ENCODE measurements around the gene TAS1R1. TPM values are rescaled to one million over a fixed set of nuclear protein-coding genes. Genes with fewer than 3 reads are reported as not detected.
A peak's percentile ranks its signal among the peaks of the same experiment; 100 is the strongest.

TAS1R1 gene
- total and polyA plus RNA-seq, 4 experiments from 2014 or later, result not detected

DNA sequence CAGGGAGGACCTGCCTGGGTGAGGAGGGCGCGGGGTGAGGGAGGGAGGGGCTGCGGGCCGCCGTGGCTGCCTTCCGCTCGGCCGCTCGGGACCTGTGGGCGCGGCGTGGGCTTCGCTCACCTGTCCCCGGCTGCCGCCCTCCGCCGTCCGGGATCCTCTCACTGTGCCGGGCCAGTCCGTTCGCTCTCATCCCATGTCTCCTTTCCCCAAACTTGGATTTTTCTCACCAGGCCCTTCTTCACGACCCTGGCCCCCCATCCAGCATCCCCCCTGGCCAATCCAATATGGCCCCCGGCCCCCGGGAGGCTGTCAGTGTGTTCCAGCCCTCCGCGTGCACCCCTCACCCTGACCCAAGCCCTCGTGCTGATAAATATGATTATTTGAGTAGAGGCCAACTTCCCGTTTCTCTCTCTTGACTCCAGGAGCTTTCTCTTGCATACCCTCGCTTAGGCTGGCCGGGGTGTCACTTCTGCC, 25.0 kb downstream of the TAS1R1 start:
- intact Hi-C loops (cut with micrococcal nuclease), result loop anchor here (1.0 kb wide), 1 partner anchor 21 kb away; no protein-coding TSS in a partner anchor
- no peaks in the 10 kb centered on the region for H3K9me3 Mint-ChIP-seq
- H3K4me3 ChIP-seq (ENCODE audit: low read length in 2 of 2), result peak overlapping the region; percentile 69 to 76
- H3K27me3 Mint-ChIP-seq, result no peaks in the 10 kb centered on the region
- H3K27ac Mint-ChIP-seq, result peak overlapping the region; percentile 96 to 99 (median 99)
- H3K27ac ChIP-seq (ENCODE audit: low read depth, low read length), result peak overlapping the region; percentile 83
- H3K4me1 Mint-ChIP-seq, result peaks cover 22 to 48% (median 35%) of the 10 kb centered on the region in 4 donors
- peak overlapping the region; percentile 92 to 99 (median 96) for H3K4me3 Mint-ChIP-seq
- ChIA-PET POLR2A (ENCODE audit: partially characterized antibody) (interaction anchor here (0.8 to 13.0 kb wide), 21 partner anchors 9 to 187 kb away, joined by 3 to 273 read pairs (median 5); partner anchors contain the start of genes ACOT7, KLHL21, NOL9 and PHF13), CTCF (ENCODE audit: partially characterized antibody) (interaction anchor here (0.7 to 2.3 kb wide), 9 partner anchors 9 to 90 kb away, joined by 3 to 13 read pairs (median 4); partner anchors contain the start of genes KLHL21, NOL9, TAS1R1 and THAP3)
- peaks cover 0 to 11% of the 10 kb centered on the region in 2 donors for H3K36me3 Mint-ChIP-seq
- H3K9me3 ChIP-seq (ENCODE audit: control insufficient read depth in 1 of 2, low read length in 2 of 2), result no peaks in the 10 kb centered on the region
- DNase-seq, result peak in 1 of 5 donors; percentile 12
- H3K27me3 ChIP-seq (ENCODE audit: insufficient read depth, low read length), result no peaks in the 10 kb centered on the region
- peaks cover 38% of the 10 kb centered on the region for H3K4me1 ChIP-seq (ENCODE audit: insufficient read depth, low read length)
- H3K36me3 ChIP-seq (ENCODE audit: insufficient read depth, low read length), result no peaks in the 10 kb centered on the region

DNA sequence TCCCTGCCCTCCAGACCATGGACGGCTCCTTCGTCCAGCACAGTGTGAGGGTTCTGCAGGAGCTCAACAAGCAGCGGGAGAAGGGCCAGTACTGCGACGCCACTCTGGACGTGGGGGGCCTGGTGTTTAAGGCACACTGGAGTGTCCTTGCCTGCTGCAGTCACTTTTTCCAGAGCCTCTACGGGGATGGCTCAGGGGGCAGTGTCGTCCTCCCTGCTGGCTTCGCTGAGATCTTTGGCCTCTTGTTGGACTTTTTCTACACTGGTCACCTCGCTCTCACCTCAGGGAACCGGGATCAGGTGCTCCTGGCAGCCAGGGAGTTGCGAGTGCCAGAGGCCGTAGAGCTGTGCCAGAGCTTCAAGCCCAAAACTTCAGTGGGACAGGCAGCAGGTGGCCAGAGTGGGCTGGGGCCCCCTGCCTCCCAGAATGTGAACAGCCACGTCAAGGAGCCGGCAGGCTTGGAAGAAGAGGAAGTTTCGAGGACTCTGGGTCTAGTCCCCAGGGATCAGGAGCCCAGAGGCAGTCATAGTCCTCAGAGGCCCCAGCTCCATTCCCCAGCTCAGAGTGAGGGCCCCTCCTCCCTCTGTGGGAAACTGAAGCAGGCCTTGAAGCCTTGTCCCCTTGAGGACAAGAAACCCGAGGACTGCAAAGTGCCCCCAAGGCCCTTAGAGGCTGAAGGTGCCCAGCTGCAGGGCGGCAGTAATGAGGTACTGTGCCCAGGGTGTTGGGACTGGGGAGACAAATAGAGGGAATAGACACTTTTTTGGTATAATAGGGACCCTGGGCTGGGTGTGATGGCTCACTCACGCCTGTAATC, 25.7 kb downstream of the TAS1R1 start:
- CTCF ChIA-PET (ENCODE audit: partially characterized antibody), result interaction anchor here (0.7 to 2.3 kb wide), 10 partner anchors 9 to 66 kb away, joined by 3 to 13 read pairs (median 4); partner anchors contain the start of genes KLHL21, NOL9, TAS1R1 and THAP3
- Histone ChIP-seq H3K4me1 (ENCODE audit: insufficient read depth, low read length) (peaks cover 38% of the 10 kb centered on the region), H3K4me3 (ENCODE audit: low read length in 2 of 2) (peak overlapping the region; percentile 69 to 76), H3K9me3 (ENCODE audit: control insufficient read depth in 1 of 2, low read length in 2 of 2) (no peaks in the 10 kb centered on the region), H3K36me3 (ENCODE audit: insufficient read depth, low read length) (no peaks in the 10 kb centered on the region), H3K27me3 (ENCODE audit: insufficient read depth, low read length) (no peaks in the 10 kb centered on the region), H3K27ac (ENCODE audit: low read depth, low read length) (peak overlapping the region; percentile 83)
- H3K27me3 Mint-ChIP-seq, result no peaks in the 10 kb centered on the region
- H3K36me3 Mint-ChIP-seq, result peaks cover 0 to 11% of the 10 kb centered on the region in 2 donors
- DNase-seq, result no peak
- POLR2A ChIA-PET (ENCODE audit: partially characterized antibody), result interaction anchor here (1.1 to 13.0 kb wide), 17 partner anchors 8 to 121 kb away, joined by 3 to 273 read pairs (median 5); partner anchors contain the start of genes KLHL21, NOL9, PHF13 and TAS1R1
- H3K27ac Mint-ChIP-seq, result peak overlapping the region; percentile 96 to 99 (median 99)
- H3K4me1 Mint-ChIP-seq, result peaks cover 22 to 49% (median 36%) of the 10 kb centered on the region in 4 donors
- intact Hi-C loops (cut with micrococcal nuclease), result loop anchor here (1.0 kb wide), 1 partner anchor 20 kb away; no protein-coding TSS in a partner anchor
- H3K9me3 Mint-ChIP-seq, result no peaks in the 10 kb centered on the region
- H3K4me3 Mint-ChIP-seq, result peak overlapping the region; percentile 92 to 99 (median 96)

DNA sequence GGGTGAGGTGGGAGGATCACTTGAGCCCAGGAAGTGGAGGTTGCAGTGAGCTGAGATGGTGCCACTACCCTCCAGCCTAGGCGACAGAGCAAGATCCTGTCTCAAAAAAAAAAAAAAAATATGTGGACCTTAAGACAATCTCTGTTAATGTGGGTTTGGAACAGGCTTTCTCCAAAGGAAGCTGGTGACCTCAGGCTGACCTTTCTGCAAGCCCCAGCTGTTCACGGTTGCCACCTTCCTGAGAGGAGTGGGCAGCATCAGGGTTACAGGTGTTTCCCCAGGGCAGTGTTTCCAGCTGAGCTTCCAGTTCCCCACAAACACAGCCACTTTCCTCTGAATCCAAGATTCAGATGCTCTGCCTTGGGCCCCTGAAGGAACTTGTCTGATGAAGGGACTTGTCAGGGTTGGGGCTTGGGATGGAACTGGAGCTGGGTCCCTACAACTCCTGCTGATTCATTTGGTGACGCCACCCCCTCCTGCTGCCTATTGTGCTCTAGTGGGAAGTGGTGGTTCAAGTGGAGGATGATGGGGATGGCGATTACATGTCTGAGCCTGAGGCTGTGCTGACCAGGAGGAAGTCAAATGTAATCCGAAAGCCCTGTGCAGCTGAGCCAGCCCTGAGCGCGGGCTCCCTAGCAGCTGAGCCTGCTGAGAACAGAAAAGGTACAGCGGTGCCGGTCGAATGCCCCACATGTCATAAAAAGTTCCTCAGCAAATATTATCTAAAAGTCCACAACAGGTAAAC, 26.6 kb downstream of the TAS1R1 start:
- H3K4me3 ChIP-seq (ENCODE audit: low read length in 2 of 2), result no peak overlapping the region
- intact Hi-C loops (cut with micrococcal nuclease), result no loop called here
- ChIA-PET CTCF (ENCODE audit: partially characterized antibody) (interaction anchor here (0.7 to 2.3 kb wide), 5 partner anchors 13 to 65 kb away, joined by 3 to 13 read pairs (median 4); partner anchors contain the start of genes KLHL21, NOL9 and TAS1R1), POLR2A (ENCODE audit: partially characterized antibody) (interaction anchor here (1.6 to 13.0 kb wide), 4 partner anchors 19 to 42 kb away, joined by 3 to 273 read pairs (median 18); partner anchors contain the start of genes KLHL21, NOL9, TAS1R1 and THAP3)
- Mint-ChIP-seq H3K27ac (peak overlapping the region; percentile 86 to 99 (median 96)), H3K9me3 (no peaks in the 10 kb centered on the region), H3K4me3 (peak overlapping the region; percentile 52 to 98 (median 93)), H3K4me1 (peaks cover 22 to 49% (median 36%) of the 10 kb centered on the region in 4 donors), H3K36me3 (peaks cover 0 to 11% of the 10 kb centered on the region in 2 donors), H3K27me3 (no peaks in the 10 kb centered on the region)
- no peaks in the 10 kb centered on the region for H3K27me3 ChIP-seq (ENCODE audit: insufficient read depth, low read length)
- peaks cover 38% of the 10 kb centered on the region for H3K4me1 ChIP-seq (ENCODE audit: insufficient read depth, low read length)
- H3K36me3 ChIP-seq (ENCODE audit: insufficient read depth, low read length), result peaks cover 2% of the 10 kb centered on the region
- peak overlapping the region; percentile 83 for H3K27ac ChIP-seq (ENCODE audit: low read depth, low read length)
- no peak for DNase-seq
- H3K9me3 ChIP-seq (ENCODE audit: control insufficient read depth in 1 of 2, low read length in 2 of 2), result no peaks in the 10 kb centered on the region

DNA sequence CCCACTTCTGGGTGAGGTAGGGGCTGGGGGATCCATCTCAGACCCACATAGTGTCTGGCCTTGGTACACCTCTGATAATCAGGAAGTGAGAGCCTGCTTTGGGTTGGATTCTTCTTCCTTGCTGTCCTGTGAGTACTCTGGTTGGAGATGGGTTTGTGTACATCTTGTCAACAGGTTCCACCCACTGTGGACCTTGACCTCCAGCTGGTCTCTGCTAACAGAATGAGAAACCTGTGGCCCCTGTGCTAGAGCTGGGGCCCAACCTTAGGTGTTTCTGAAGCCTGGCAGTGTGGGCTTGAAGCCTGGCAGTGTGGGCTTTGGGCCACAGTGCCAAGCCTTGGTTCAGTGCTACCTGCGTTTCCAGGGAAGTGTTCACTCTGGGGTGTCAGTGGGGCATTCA, 27.3 kb downstream of the TAS1R1 start:
- H3K4me1 Mint-ChIP-seq, result peaks cover 24 to 56% (median 36%) of the 10 kb centered on the region in 4 donors
- Histone ChIP-seq H3K4me1 (ENCODE audit: insufficient read depth, low read length) (peaks cover 38% of the 10 kb centered on the region), H3K36me3 (ENCODE audit: insufficient read depth, low read length) (peaks cover 5% of the 10 kb centered on the region), H3K4me3 (ENCODE audit: low read length in 2 of 2) (no peak overlapping the region), H3K27ac (ENCODE audit: low read depth, low read length) (no peak overlapping the region), H3K9me3 (ENCODE audit: control insufficient read depth in 1 of 2, low read length in 2 of 2) (no peaks in the 10 kb centered on the region), H3K27me3 (ENCODE audit: insufficient read depth, low read length) (no peaks in the 10 kb centered on the region)
- H3K36me3 Mint-ChIP-seq, result peaks cover 0 to 11% of the 10 kb centered on the region in 2 donors
- ChIA-PET CTCF (ENCODE audit: partially characterized antibody) (interaction anchor here (1.0 to 1.4 kb wide), 2 partner anchors 28 to 215 kb away, joined by 3 to 4 read pairs; partner anchors contain the start of genes NOL9 and TAS1R1), POLR2A (ENCODE audit: partially characterized antibody) (interaction anchor here (13.0 kb wide), 1 partner anchor 18 kb away, joined by 273 read pairs; the partner anchor contains the start of gene KLHL21)
- H3K27me3 Mint-ChIP-seq, result no peaks in the 10 kb centered on the region
- H3K9me3 Mint-ChIP-seq, result no peaks in the 10 kb centered on the region
- intact Hi-C loops (cut with micrococcal nuclease), result no loop called here
- DNase-seq, result no peak
- peak overlapping the region; percentile 22 to 73 (median 52) for H3K4me3 Mint-ChIP-seq
- peak overlapping the region; percentile 35 to 96 (median 86) for H3K27ac Mint-ChIP-seq

DNA sequence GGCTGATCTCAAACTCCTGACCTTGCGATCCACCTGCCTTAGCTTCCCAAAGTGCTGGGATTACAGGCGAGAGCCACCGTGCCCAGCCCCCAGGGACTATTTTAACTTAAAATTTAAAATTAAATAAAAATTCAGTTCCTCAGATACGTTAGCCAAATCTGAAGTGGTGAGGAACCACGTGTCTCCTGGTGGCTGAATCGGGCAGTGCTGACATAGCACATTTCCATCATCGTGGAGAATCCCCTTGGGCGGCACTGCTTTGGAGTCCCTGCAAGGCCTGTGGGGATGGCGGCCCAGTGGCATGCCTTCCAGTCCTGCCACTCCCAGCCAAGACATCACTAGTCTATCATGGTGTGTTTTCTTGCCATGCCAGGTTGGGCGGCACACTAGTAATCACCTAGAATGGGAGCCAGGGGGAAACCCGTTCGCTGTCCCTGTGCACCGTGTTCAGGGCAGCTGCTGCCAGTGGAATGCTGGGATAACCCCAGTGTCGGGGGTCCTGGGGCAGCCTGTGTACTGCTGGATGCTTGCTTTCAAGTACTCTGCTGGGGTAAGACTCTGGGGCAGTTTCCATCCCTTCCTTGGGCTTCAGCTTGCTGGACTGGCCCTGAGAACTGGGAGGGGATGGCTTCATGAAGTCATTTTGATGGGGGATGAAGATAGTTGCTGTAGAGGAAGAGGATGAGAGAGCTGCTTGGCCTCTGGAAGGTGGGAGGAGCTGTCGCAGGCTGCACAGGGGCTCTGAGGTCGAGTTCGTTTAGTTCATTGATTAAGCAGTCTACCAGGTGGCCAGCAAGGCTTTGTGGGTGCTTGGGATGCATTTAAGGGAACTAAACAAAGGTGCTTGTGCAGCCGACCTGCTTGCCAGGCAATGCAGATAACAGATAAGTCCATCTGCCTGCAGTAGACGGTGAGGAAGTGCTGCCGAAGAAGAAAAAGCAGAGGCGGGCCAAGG, 29.3 kb downstream of the TAS1R1 start:
- Mint-ChIP-seq H3K4me1 (peaks cover 23 to 57% (median 33%) of the 10 kb centered on the region in 4 donors), H3K27me3 (no peaks in the 10 kb centered on the region), H3K4me3 (peak overlapping the region in 2 of 8 donors; percentile 17 to 25), H3K9me3 (no peaks in the 10 kb centered on the region), H3K27ac (peak overlapping the region in 6 of 7 donors; percentile 11 to 87 (median 54)), H3K36me3 (peaks cover 0 to 17% of the 10 kb centered on the region in 2 donors)
- CTCF ChIA-PET (ENCODE audit: partially characterized antibody), result no interaction called here
- POLR2A ChIA-PET (ENCODE audit: partially characterized antibody), result interaction anchor here (13.0 kb wide), 1 partner anchor 16 kb away, joined by 273 read pairs; the partner anchor contains the start of gene KLHL21
- H3K36me3 ChIP-seq (ENCODE audit: insufficient read depth, low read length), result peaks cover 12% of the 10 kb centered on the region
- no peaks in the 10 kb centered on the region for H3K27me3 ChIP-seq (ENCODE audit: insufficient read depth, low read length)
- H3K4me1 ChIP-seq (ENCODE audit: insufficient read depth, low read length), result peaks cover 33% of the 10 kb centered on the region
- no peak for DNase-seq
- no peak overlapping the region for H3K27ac ChIP-seq (ENCODE audit: low read depth, low read length)
- intact Hi-C loops (cut with micrococcal nuclease), result no loop called here
- no peak overlapping the region for H3K4me3 ChIP-seq (ENCODE audit: low read length in 2 of 2)
- no peaks in the 10 kb centered on the region for H3K9me3 ChIP-seq (ENCODE audit: control insufficient read depth in 1 of 2, low read length in 2 of 2)
